NCI-H2081 (cell line): Measurements from ENCODE around the gene ADCY9.

ENCODE experiments used
- DNase-seq, 2 experiments: peaks; one replicate each; lab custom pipeline; 2025; lab: John Stamatoyannopoulos, UW

Gene ADCY9

GRCh38 chr16:4003576-4003975 lies 112.7 kb downstream of the ADCY9 start:
- DNase-seq = no peak

DNA sequence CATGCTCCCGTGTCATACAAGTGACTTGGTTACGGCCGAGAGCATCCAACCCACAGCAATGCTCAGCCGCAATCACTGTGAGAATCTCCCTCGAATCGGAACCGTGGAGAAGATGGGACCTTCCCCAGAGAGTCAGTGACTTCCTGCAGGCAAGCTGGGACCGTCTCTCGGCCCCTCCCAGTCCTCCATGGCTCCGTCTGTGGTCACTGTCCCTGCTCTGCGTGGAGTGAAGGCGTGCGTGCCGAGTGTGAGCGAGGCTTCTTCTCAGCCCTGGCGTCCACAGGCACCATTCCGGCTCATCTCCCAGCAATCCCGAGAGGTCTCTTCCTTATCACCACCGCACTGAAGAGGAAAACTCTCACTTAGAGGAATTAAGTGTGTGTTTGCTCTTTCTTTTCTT lies 113.1 kb downstream of the ADCY9 start:
- DNase-seq = no peak

- DNase-seq = no peak
Measured at GRCh38 chr16:4002121-4002520, 114.1 kb downstream of the ADCY9 start.

DNA sequence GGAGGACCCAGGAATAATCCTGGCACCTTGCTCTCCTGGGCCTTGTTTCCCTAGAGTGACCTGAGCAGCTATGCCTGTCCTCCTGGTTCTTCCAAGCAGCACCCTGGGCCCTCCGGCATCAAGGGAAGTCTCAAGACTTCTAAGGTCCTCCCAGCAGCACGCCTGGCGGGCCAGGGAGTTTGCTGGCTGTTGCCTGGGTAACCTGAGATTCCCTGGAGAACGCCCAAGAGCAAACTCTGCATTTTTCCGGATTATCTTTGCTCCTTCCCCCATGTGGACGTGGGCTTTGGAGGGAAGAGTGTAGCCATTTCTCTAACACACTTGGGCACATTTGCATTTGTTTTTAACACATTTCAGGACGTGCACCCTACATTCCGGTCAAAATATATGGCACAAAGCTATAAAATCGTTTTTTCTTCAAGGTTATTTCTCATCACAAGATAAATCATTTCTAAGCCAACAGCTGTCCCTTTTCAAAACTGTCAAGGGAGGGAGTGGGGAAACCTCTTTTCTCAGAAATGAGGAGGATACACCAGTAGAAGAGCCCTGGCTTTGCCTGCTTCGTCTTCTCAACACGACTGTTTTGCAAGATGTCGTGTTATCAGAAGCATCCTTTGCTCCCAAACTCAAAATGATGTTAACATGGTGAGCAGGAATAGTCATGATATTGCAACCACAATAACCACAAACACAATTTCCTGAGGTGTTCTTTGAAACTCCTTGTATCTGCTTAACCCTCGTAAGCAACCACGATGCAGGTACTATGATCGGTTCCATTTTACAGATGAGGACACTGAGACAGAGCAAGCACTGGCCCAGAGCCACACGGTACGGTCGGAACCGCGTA lies 116.5 kb downstream of the ADCY9 start:
- no peak for DNase-seq

DNA sequence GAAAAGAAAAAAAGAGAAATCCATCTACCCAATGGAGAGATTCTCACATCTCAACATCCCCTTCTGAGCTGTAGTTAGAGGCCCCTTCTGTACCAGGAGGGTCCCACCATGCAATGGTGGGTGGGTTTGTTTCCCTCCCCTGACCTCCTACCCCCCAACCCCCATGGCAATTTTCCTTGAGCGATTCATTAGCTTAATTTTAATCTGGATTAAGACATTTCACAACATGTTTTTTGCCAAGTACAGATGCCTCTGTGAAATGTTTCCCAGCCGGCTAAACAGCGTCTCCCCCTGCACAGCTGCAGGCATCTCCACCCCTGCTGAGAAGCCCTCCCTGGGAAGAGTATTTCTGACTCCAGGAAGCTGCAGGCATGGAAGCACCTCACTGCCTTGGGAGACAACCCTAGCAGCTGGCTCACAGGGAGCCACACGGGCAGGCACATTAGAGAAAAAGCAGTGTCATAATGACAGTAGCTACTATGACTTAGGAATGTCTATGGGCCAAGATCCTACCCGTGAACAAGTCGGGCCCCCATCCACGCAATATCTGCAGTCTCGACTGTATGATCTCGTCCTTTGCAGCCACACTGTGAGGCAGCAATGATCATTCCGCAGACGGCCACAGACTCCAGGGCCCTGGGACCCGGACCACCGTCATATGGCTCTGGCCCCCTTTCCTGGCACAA lies 117.3 kb downstream of the ADCY9 start:
- DNase-seq = no peak

DNA sequence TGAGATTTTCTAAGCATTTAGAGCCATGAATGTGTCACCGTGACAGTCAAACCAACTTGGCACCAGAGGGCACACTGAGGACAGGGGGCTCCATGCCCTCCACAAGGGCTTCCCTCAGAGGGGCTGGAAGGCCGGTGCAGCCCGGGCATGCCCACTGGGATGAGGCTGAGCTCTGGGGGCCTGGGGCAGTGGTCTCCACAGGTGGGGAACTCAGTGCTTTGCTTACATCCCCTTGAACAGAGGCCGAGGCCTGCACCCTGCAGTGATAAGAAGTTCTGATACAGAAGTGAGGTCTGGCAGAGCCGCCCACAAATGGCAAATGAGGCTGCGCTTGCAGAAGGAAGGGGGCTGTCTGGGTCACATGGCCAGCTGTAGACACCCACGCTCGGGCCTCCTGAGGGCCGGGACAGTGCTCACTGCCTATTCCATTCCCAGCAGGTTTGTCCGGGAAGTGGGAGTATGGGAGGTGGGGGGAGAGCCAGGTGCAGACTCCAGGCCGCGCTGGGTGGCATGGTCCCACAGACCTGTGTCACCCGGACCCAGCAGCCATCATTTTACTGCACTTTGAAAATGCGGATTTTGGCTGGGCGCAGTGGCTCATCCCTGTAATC lies 118.9 kb downstream of the ADCY9 start:
- DNase-seq = no peak

DNA sequence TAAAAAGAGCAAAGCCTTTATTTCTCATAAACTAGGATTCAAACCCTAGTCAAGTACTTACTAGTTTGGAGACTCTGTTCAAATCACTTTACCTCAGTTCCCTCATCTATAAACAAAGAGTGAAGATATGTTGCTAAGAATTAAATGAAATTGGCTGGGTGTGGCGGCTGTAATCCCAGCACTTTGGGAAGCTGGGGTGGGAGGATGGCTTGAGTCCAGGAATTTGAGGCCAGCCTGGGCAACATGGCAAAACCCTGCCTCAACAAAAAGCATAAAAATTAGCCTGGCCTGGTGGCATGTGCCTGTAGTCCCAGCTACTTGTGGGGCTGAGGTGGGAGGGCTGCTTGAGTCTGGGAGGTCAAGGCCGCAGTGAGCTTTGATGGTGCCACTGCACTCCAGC lies 121.2 kb downstream of the ADCY9 start:
- no peak for DNase-seq

GRCh38 chr16:3993052-3993785 lies 123.0 kb downstream of the ADCY9 start:
- DNase-seq = no peak

- DNase-seq = no peak
Measured at GRCh38 chr16:3992297-3993051, 123.8 kb downstream of the ADCY9 start.

- peak in 1 of 2 experiments; percentile 27 for DNase-seq
Measured at GRCh38 chr16:3988824-3989223, 127.4 kb downstream of the ADCY9 start.

- DNase-seq = no peak
Measured at GRCh38 chr16:3988011-3988410, 128.2 kb downstream of the ADCY9 start.

DNA sequence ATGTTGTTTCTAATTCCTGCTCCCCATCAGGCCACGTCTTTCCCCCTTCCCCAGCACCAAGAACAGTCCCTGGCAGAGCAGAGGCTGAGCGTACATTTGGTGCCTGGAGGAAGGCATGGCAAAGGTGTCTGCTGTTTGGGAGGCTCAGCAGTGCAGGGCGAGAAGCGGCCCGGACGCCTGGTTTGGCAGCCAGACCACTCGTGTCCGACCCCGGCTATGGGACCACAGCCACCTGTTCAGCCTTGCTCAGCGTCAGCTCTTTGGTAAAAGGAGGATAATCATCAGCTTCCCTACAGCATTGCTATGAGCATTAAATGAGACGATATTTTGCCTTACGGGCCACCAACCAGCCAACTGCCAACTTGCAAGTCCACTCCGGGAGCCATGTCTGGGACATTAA lies 129.0 kb downstream of the ADCY9 start:
- no peak for DNase-seq

- no peak for DNase-seq
Measured at GRCh38 chr16:3986235-3986544, 130.1 kb downstream of the ADCY9 start.

DNA sequence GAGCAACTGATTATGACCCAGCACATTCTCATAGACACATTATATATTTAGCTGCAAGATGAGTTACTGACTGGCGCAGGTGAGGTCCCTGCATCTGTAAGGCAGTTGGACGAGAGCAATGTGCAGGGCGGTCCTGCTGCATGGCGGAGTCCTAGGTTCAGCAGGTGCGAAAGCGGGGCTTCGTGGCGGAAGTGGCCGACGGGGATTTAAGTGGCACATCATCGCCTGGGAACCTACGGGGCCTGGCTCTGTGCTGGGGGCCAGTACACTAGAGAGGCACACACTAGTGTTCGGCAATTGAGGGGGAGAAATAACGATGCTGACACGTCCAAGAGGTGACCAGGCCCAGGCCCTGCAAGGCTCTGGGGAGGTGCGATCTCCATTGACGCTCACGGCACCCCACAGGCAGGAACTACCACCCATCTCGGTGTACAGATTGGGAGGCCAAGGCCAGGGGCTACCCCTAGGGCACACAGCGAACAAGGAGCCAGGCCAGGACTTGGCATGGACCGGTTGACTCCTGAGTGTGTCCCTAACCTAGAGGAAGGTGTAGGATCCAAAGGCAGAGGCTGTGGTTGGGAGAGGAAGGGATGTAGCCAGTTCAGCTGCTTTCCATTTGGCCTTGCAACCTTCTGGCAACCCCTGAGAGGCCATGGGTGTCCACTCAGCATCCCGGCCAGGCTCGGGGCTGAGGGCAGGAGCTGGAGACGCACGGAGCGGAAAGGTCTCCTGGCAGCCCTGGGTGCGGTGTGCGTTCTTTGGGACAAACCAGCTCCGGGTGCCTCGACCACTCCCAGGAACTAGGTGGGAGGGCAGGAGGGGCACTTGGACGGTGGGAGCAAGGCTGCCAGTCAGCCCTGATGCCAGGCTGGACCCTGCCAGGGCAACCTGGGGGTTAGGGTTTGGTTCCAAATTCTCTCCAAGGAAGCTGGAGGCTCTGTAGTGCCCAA lies 131.9 kb downstream of the ADCY9 start:
- no peak for DNase-seq

DNA sequence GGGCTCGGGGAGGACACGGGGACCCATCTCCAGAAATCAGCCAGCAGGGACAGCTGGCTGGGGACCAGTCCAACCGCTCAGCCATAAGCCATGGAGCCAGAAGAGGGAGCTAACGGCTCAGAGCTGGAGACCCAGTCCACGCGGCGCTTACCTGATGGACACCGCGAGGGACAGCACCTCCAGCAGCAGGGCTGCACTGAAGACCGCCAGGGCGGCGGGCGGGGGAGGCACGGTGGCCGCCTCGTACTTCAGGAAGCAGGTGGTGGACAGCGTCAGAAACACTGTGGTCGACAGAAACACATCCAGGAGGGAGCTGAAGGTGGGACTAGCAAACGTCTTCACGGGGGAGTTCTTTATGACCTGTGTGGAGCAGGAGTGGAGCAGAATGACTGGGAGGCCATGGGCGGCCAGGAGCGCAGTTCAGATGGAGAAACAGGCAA lies 133.1 kb downstream of the ADCY9 start:
- DNase-seq = peak in 1 of 2 experiments; percentile 33

DNA sequence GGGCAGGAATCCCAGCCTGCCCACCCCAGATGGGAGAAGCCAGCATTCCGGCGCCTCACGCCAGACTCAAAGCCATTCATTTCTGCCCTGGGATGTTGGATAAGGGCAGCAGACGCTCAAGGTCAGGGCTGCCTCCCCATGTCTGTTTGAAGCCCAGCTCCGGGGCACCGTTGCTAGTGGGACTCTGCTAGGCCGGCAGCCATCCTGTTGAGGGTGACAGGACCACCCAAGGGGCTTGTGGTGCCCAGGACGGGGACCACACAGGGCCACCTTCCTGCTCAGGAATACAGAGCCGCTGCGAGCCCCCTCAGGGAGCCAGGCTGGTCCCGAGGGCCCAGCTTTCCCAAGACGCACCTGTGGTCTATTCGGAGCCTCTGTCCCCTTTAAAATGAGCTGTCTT lies 134.0 kb downstream of the ADCY9 start:
- no peak for DNase-seq

- DNase-seq = no peak
Measured at GRCh38 chr16:3980253-3981111, 135.8 kb downstream of the ADCY9 start.

DNA sequence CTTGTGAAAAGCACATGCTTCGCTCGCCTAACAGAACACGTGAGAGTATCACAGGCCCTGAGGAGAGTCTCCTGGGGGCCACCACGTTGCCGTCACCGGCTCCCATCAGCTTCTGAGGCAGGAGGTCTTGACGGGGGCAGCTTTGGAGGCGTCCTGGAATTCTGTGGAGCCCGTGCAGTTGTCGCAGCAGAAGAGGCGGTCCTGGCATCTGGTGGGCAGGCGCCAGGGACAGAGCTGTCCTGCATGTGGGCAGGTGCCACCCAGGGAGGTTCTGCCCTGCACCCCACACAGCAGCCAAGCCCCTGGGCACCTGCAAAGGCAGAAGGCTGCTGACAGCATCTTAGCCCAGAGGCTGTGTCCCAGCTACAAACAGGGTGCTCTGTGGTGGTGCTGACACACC lies 136.7 kb downstream of the ADCY9 start:
- no peak for DNase-seq

DNA sequence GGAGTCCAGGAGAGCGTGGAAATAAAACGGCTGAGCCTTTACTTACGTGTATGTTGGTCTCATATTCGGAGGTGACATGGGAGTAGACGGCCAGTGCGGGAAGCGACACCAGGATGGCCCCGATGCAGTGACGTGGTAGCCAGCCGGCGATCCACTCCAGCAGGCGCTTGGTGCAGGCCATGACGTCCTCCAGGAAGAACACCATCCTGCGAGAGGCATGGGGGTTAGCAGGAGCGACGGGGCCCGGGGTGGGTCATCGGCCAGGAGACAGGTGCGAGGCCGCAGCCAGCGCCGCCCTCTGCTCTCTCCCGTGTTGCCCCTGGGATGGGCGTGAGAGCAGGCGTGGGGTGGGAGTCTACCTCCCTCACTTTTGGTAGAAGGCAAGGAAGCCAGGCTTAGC lies 137.2 kb downstream of the ADCY9 start:
- no peak for DNase-seq

DNA sequence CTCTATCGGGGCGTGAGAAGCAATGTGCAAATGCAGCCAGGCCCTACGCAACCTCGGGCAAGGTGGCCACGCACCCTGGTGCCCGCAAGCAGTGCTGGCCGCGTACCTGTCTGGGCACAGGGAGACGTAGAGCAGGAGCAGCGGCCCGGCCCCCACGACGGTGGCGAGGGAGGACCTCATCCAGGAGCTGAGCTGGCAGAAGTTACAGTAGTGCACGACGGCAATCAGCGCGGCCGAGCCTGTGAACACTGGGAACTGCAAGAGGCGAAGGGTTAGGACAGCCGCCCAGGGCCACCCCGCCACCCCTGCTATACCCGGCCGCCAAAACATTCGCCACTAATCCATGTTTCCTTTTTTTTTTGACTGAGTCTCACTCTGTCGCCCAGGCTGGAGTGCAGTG lies 138.9 kb downstream of the ADCY9 start:
- no peak for DNase-seq
